ENCODE results near the gene UVRAG. TPM values are rescaled to one million over a fixed set of nuclear protein-coding genes. Genes with fewer than 3 reads are reported as not detected.

UVRAG gene
- total RNA-seq, 1 donor from 2014 or later, result 20.7 TPM

DNA sequence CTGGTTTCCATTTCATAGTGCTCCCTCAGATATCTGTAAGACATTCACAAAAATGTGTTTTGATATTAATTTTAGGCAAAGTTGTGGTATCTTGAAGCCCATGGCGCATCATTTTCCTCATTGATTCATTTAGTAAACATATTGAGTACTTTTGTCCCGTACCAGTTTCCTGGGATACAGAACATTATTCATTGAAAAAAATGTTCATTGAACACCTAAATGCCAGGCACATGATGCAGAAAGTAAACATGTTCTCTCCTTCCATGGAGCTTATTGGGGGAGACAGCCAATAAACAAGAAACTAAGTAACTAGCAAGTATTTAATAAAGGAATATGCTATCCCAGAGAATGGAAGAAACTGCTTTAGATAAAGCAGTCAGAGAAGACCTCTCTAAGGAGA is 195.0 kb downstream of the UVRAG start:
- TF ChIP-seq, protein P1, sequence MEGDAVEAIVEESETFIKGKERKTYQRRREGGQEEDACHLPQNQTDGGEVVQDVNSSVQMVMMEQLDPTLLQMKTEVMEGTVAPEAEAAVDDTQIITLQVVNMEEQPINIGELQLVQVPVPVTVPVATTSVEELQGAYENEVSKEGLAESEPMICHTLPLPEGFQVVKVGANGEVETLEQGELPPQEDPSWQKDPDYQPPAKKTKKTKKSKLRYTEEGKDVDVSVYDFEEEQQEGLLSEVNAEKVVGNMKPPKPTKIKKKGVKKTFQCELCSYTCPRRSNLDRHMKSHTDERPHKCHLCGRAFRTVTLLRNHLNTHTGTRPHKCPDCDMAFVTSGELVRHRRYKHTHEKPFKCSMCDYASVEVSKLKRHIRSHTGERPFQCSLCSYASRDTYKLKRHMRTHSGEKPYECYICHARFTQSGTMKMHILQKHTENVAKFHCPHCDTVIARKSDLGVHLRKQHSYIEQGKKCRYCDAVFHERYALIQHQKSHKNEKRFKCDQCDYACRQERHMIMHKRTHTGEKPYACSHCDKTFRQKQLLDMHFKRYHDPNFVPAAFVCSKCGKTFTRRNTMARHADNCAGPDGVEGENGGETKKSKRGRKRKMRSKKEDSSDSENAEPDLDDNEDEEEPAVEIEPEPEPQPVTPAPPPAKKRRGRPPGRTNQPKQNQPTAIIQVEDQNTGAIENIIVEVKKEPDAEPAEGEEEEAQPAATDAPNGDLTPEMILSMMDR (conservative IDR thresholded peaks at IDR 0.05), result no peak
- no peak overlapping the region for H3K27ac Mint-ChIP-seq
- H3K9me3 Mint-ChIP-seq, result no peaks in the 10 kb centered on the region
- H3K27me3 Mint-ChIP-seq, result no peaks in the 10 kb centered on the region
- peaks cover 9% of the 10 kb centered on the region for H3K4me1 Mint-ChIP-seq (ENCODE audit: unreplicated experiment)
- no peak for DNase-seq (ENCODE audit: extremely low spot score, unreplicated experiment)
- peaks cover 29% of the 10 kb centered on the region for H3K36me3 Mint-ChIP-seq
- H3K4me3 Mint-ChIP-seq, result no peak overlapping the region

DNA sequence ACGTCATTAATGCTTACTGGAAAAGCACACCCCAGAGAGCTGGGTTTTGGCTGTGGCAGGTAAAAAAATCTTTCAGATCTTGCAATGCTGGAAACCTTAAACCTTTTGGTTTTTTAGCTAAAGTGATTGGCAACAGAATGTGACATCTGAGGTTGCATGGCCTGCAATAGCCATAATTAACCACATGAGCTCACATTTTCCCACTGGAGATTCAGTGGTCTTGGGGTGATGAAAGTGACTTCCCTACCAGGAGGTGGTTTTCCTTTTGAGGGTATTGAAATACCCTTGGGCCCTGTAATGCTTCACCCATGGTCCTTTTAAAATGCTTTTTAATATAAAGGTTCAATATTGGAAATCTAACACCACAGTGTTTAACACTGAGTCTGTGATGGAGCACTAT is 198.5 kb downstream of the UVRAG start:
- no peak overlapping the region for H3K4me3 Mint-ChIP-seq
- no peaks in the 10 kb centered on the region for H3K27me3 Mint-ChIP-seq

DNA sequence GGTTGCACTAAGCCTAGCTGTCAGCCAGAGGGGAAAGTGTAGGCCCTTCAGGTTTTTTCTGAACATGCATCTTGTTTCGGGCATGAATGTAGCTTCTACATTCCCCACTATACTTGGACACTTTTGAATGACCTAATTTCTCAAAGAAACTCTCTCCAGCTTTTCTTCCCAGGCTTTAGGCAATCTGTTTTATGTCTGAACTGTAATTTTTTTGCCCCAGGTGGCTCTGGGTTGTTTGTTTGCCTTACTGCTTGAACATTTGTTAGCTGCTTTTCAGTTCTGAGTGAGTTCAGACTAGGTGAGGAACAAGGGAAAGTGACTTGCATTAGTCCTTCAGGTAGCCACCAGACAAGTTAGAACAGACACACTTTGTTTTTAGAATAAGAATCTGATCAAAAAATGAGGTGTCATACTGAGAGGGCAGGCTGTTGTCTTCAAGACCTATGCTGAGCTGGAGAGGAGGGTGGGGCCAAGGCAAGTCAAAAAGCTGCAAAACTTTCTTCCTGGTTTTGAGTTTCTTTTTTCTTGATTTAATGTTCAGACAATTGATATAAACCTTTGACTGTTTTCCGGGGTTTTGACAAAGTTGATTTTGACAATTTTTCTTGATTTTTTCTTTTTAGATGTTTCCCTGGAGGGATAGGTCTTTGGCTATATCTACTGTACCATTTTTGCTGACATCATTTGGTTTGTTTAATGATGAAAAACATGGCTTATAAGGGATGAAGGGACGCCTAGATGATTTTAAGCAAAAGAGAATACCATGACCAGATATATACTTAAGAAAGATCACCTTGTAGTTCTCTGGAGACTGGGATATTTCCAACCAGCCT is 208.4 kb downstream of the UVRAG start:
- H3K9me3 Mint-ChIP-seq, result peaks cover 7% of the 10 kb centered on the region
- H3K4me1 Mint-ChIP-seq (ENCODE audit: unreplicated experiment), result peaks cover 23% of the 10 kb centered on the region
- no peak for DNase-seq (ENCODE audit: extremely low spot score, unreplicated experiment)
- TF ChIP-seq, protein P1 (conservative IDR thresholded peaks at IDR 0.05), result no peak
- no peaks in the 10 kb centered on the region for H3K27me3 Mint-ChIP-seq
- H3K27ac Mint-ChIP-seq, result peak overlapping the region; percentile 90
- H3K36me3 Mint-ChIP-seq, result peaks cover 32% of the 10 kb centered on the region
- H3K4me3 Mint-ChIP-seq, result no peak overlapping the region

More for the DNA sequence above, 198.5 kb downstream of the UVRAG start:
- DNase-seq (ENCODE audit: extremely low spot score, unreplicated experiment), result no peak
- peaks cover 9% of the 10 kb centered on the region for H3K4me1 Mint-ChIP-seq (ENCODE audit: unreplicated experiment)
- H3K27ac Mint-ChIP-seq, result no peak overlapping the region
- H3K36me3 Mint-ChIP-seq, result peaks cover 32% of the 10 kb centered on the region
- TF ChIP-seq, protein P1 (conservative IDR thresholded peaks at IDR 0.05), result no peak
- H3K9me3 Mint-ChIP-seq, result no peaks in the 10 kb centered on the region

GRCh38 chr11:76025068-76025467 is 210.1 kb downstream of the UVRAG start:
- H3K4me3 Mint-ChIP-seq, result no peak overlapping the region
- H3K27me3 Mint-ChIP-seq, result no peaks in the 10 kb centered on the region
- peaks cover 26% of the 10 kb centered on the region for H3K36me3 Mint-ChIP-seq
- H3K27ac Mint-ChIP-seq, result peak overlapping the region; percentile 55
- TF ChIP-seq, protein P1 (conservative IDR thresholded peaks at IDR 0.05), result no peak
- H3K9me3 Mint-ChIP-seq, result peaks cover 7% of the 10 kb centered on the region
- no peak for DNase-seq (ENCODE audit: extremely low spot score, unreplicated experiment)
- H3K4me1 Mint-ChIP-seq (ENCODE audit: unreplicated experiment), result peaks cover 23% of the 10 kb centered on the region

DNA sequence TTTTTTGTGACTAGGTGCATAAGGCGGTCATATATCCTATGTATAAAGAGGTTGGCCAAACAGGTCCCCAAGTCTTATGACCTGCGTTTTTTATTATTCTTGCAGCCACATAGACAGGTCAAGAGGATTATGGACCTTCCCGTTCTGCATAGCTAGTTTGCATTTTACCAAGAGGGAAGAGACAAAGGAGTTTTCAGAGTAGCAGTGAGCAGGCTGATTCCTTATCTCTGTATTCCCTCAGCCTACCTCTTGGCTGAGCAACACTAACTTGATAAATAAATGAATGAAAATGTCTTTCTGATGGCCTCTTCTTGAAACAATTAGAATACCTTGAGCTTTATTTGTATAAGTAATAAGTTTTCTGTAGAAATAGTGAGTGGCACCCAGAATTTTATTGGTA is 210.8 kb downstream of the UVRAG start:
- Mint-ChIP-seq H3K27ac (no peak overlapping the region), H3K27me3 (no peaks in the 10 kb centered on the region)
- TF ChIP-seq, protein P1 (conservative IDR thresholded peaks at IDR 0.05), result no peak

More for the DNA sequence above, 210.8 kb downstream of the UVRAG start:
- Mint-ChIP-seq H3K4me1 (ENCODE audit: unreplicated experiment) (peaks cover 27% of the 10 kb centered on the region), H3K9me3 (peaks cover 7% of the 10 kb centered on the region), H3K36me3 (peaks cover 26% of the 10 kb centered on the region), H3K4me3 (no peak overlapping the region)
- DNase-seq (ENCODE audit: extremely low spot score, unreplicated experiment), result no peak
